ENCODE data around the gene OR52A5. TPM values are rescaled to one million over a fixed set of nuclear protein-coding genes. Genes with fewer than 3 reads are reported as not detected.

The OR52A5 gene
- total RNA-seq, 2 experiments from 2014 or later, result not detected

- no TSS peak for BruUV-seq (replicated peaks)
- intact Hi-C loops (cut with micrococcal nuclease; ENCODE audit: unreplicated experiment), result no loop called here
- no peaks in the 10 kb centered on the region for H3K36me3 ChIP-seq (ENCODE audit: insufficient read depth, low read length)
- no peak for DNase-seq (ENCODE audit: low spot score)
- H3K79me2 ChIP-seq (ENCODE audit: insufficient read depth, low read depth, low read length), result no peaks in the 10 kb centered on the region
- H3K9me2 ChIP-seq (ENCODE audit: insufficient read depth, low read length), result no peaks in the 10 kb centered on the region
- CTCF ChIA-PET (ENCODE audit: unreplicated experiment), result no interaction called here
- POLR2A ChIA-PET, result no interaction called here
- H3K4me1 ChIP-seq (ENCODE audit: insufficient read depth, low read length, poor library complexity, severe bottlenecking), result no peaks in the 10 kb centered on the region
- H2AFZ ChIP-seq (ENCODE audit: low read length), result no peak overlapping the region
- TF ChIP-seq EZH2phosphoT487 (IDR thresholded peaks at IDR 0.05; ENCODE audit: borderline replicate concordance, low read depth, low read length), result no peak
- no peak for TF ChIP-seq CTCF (conservative IDR thresholded peaks at IDR 0.05; ENCODE audit: low read length)
- no peak overlapping the region for H3K4me2 ChIP-seq (ENCODE audit: low read length)
- no peaks in the 10 kb centered on the region for H4K20me1 ChIP-seq (ENCODE audit: insufficient read depth, low read length)
- no peaks in the 10 kb centered on the region for H3K9me3 ChIP-seq (ENCODE audit: low read length)
- no peak overlapping the region for H3K4me3 ChIP-seq (ENCODE audit: low read depth, low read length, poor library complexity, severe bottlenecking)
- no peak overlapping the region for H3K27ac ChIP-seq (ENCODE audit: low read depth, low read length, poor library complexity, severe bottlenecking)
Measured at GRCh38 chr11:5103066-5103465, 35.1 kb downstream of the OR52A5 start.

- DNase-seq (ENCODE audit: low spot score), result no peak
- no peak overlapping the region for H2AFZ ChIP-seq (ENCODE audit: low read length)
Measured at GRCh38 chr11:5102246-5102645, 35.9 kb downstream of the OR52A5 start.

More at GRCh38 chr11:5102246-5102645, 35.9 kb downstream of the OR52A5 start:
- Histone ChIP-seq H3K9me2 (ENCODE audit: insufficient read depth, low read length) (no peaks in the 10 kb centered on the region), H3K4me3 (ENCODE audit: low read depth, low read length, poor library complexity, severe bottlenecking) (no peak overlapping the region), H3K36me3 (ENCODE audit: insufficient read depth, low read length) (no peaks in the 10 kb centered on the region), H4K20me1 (ENCODE audit: insufficient read depth, low read length) (no peaks in the 10 kb centered on the region), H3K9me3 (ENCODE audit: low read length) (no peaks in the 10 kb centered on the region), H3K27ac (ENCODE audit: low read depth, low read length, poor library complexity, severe bottlenecking) (no peak overlapping the region), H3K79me2 (ENCODE audit: insufficient read depth, low read depth, low read length) (no peaks in the 10 kb centered on the region), H3K4me1 (ENCODE audit: insufficient read depth, low read length, poor library complexity, severe bottlenecking) (no peaks in the 10 kb centered on the region), H3K4me2 (ENCODE audit: low read length) (no peak overlapping the region)
- no TSS peak for BruUV-seq (replicated peaks)
- TF ChIP-seq EZH2phosphoT487 (IDR thresholded peaks at IDR 0.05; ENCODE audit: borderline replicate concordance, low read depth, low read length), result no peak
- TF ChIP-seq CTCF (conservative IDR thresholded peaks at IDR 0.05; ENCODE audit: low read length), result no peak
- intact Hi-C loops (cut with micrococcal nuclease; ENCODE audit: unreplicated experiment), result no loop called here
- ChIA-PET POLR2A (interaction anchor here (0.7 kb wide), 1 partner anchor 10 kb away, joined by 3 read pairs; no protein-coding TSS in a partner anchor), CTCF (ENCODE audit: unreplicated experiment) (no interaction called here)

All from OCI-LY7 (cell line).